Fibroblast of lung (primary cell): ENCODE measurements around the gene ZCCHC14. TPM values are rescaled to one million over a fixed set of nuclear protein-coding genes. Genes with fewer than 3 reads are reported as not detected.
"Not testable (repeated sequence)": the region's sequence is repeated elsewhere in the genome, so short reads cannot be mapped to it uniquely, and the experiment has no call there.

Experiments
- DNase-seq, 2 donors: peaks; one replicate each; pipeline versions ENCODE4 v3.0.0 to v3.0.0-alpha.2; 2010; ENCODE audit warnings: low read depth in 2 of 2
- H2AFZ ChIP-seq: 2 replicates; pipeline ENCODE4 v1.5.1; 2012; ENCODE audit warnings: low read length, control low read depth, inconsistent platforms
- H3K27ac ChIP-seq: 2 replicates; pipeline ENCODE4 v1.5.1; 2011; ENCODE audit warnings: low read length, control low read depth; ENCODE audit not compliant: insufficient read depth
- H3K27me3 ChIP-seq: 2 replicates; pipeline ENCODE4 v1.5.1; 2011; ENCODE audit warnings: mild to moderate bottlenecking, low read length; ENCODE audit not compliant: control insufficient read depth, insufficient read depth
- H3K36me3 ChIP-seq: 2 replicates; pipeline ENCODE4 v1.5.1; 2011; ENCODE audit warnings: low read length; ENCODE audit not compliant: control insufficient read depth, insufficient read depth
- H3K4me1 ChIP-seq: 2 replicates; pipeline ENCODE4 v1.5.1; 2011; ENCODE audit warnings: low read length; ENCODE audit not compliant: control insufficient read depth, insufficient read depth; ENCODE audit errors: extremely low read depth
- H3K4me2 ChIP-seq: 2 replicates; pipeline ENCODE4 v1.5.1; 2011; ENCODE audit warnings: low read length, control low read depth; ENCODE audit not compliant: insufficient read depth; ENCODE audit errors: extremely low read depth
- H3K4me3 ChIP-seq, 4 experiments: fragments of 200-600 bp in 1 of 4; sonication (generic) in 1 of 4; replicated peaks in 1 of 4; 2 replicates each; pipeline ENCODE4 v1.5.1; 2011 to 2016; ENCODE audit warnings: low read length in 4 of 4, low read depth in 3 of 4, mild to moderate bottlenecking in 3 of 4, control low read depth in 2 of 4, inconsistent platforms in 1 of 4, mixed read lengths in 1 of 4; ENCODE audit not compliant: insufficient read depth in 1 of 4; ENCODE audit errors: control extremely low read depth in 1 of 4
- H3K79me2 ChIP-seq: 2 replicates; pipeline ENCODE4 v1.5.1; 2012; ENCODE audit warnings: mild to moderate bottlenecking, low read length, inconsistent platforms; ENCODE audit not compliant: control insufficient read depth, insufficient read depth
- H3K9ac ChIP-seq: 2 replicates; pipeline ENCODE4 v1.5.1; 2011; ENCODE audit warnings: mild to moderate bottlenecking, low read length, control low read depth; ENCODE audit not compliant: insufficient read depth
- H3K9me3 ChIP-seq: 2 replicates; pipeline ENCODE4 v1.5.1; 2012; ENCODE audit warnings: low read depth, low read length; ENCODE audit not compliant: control insufficient read depth, insufficient read depth
- H4K20me1 ChIP-seq: 2 replicates; pipeline ENCODE4 v1.5.1; 2011; ENCODE audit warnings: low read length; ENCODE audit not compliant: control insufficient read depth, insufficient read depth; ENCODE audit errors: extremely low read depth
- EZH2 ChIP-seq: IDR thresholded peaks from 2 replicates; pipeline ENCODE4 v1.5.1; 2012; ENCODE audit warnings: low read length, control low read depth, mild to moderate bottlenecking; ENCODE audit errors: missing control alignments
- polyA plus RNA-seq, 2 donors: library from polyadenylated mRNA; depleted of rRNA in 1 of 2; stranded (reverse) in 1 of 2; unstranded in 1 of 2; fragments of >200 nt; gene quantifications; 2 replicates each; pipeline ENCODE4 v1.2.1, GENCODE V29; 2011 to 2012; ENCODE audit warnings: missing spikeins in 1 of 2
- total RNA-seq: library from RNA; depleted of rRNA; stranded (reverse); fragments of >200 nt; gene quantifications from 2 replicates; pipeline ENCODE4 v1.2.1, GENCODE V29; 2014
- TF ChIP-seq, protein P1 (sequence below), 2 donors: IDR thresholded peaks in 1 of 2; conservative IDR thresholded peaks in 1 of 2; 1 replicate in 1 of 2; 2 replicates in 1 of 2; pipeline ENCODE4 v1.5.1; 2011 to 2012; ENCODE audit warnings: low read length in 2 of 2, control low read depth in 1 of 2, inconsistent platforms in 1 of 2, low read depth in 1 of 2, mild to moderate bottlenecking in 1 of 2

Gene ZCCHC14
- total and polyA plus RNA-seq, 2 donors (not counting 1 experiment from before 2014, with no cell fraction given): 6.4 to 16.3 TPM

DNA sequence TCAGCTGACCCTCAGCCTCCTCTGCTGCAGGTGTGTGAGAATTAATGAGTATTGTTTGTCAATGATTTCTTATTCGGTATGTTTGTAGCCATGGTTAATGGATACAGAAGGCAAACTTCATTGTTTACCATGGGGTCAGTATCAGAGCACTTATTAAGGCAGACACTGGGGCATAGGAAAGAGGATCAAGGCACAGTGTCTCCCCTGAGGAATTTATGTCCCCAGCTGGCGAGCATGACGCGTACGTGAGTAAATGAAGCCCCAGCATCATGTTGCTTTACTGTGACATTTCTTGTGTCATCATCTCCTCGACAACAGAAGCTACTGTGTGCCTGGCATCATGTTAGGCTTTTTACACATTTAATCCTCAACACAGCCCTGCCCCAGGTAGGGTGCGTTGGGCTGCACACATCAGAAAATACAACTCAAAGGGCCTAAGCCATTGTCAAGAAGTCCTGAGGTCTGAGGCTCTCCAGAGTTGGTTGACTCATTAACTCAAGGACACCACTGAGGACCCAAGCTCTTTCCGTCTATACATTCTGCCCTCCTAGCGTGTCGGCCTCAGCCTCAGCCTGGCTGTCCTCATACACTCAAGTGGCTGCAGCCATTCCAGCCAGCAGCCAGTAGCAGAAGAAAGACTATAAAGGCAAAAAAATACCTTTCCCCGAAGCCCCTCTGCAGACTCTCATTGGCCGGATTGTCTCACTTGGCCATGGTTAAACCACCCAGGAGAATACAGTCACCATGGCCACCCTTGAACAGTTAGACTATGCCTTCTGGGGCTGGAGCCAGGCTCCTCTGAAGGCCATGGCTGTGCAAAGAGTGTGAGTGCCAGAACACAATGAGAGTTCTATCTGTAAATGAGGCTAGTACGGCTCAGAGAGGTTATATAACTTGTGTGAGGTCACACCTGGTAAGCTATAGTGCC is 13.9 kb upstream of the ZCCHC14 start:
- Histone ChIP-seq H3K9ac (no peak overlapping the region), H3K79me2 (no peaks in the 10 kb centered on the region), H3K4me3 (no peak overlapping the region), H2AFZ (no peak overlapping the region), H3K9me3 (no peaks in the 10 kb centered on the region), H4K20me1 (no peaks in the 10 kb centered on the region), H3K4me2 (no peak overlapping the region), H3K36me3 (no peaks in the 10 kb centered on the region), H3K4me1 (no peaks in the 10 kb centered on the region), H3K27me3 (peaks cover 25% of the 10 kb centered on the region), H3K27ac (no peak overlapping the region)
- DNase-seq: no peak
- TF ChIP-seq EZH2: no peak
- TF ChIP-seq, protein P1, sequence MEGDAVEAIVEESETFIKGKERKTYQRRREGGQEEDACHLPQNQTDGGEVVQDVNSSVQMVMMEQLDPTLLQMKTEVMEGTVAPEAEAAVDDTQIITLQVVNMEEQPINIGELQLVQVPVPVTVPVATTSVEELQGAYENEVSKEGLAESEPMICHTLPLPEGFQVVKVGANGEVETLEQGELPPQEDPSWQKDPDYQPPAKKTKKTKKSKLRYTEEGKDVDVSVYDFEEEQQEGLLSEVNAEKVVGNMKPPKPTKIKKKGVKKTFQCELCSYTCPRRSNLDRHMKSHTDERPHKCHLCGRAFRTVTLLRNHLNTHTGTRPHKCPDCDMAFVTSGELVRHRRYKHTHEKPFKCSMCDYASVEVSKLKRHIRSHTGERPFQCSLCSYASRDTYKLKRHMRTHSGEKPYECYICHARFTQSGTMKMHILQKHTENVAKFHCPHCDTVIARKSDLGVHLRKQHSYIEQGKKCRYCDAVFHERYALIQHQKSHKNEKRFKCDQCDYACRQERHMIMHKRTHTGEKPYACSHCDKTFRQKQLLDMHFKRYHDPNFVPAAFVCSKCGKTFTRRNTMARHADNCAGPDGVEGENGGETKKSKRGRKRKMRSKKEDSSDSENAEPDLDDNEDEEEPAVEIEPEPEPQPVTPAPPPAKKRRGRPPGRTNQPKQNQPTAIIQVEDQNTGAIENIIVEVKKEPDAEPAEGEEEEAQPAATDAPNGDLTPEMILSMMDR (conservative IDR thresholded peaks at IDR 0.05 in 1 of 2, IDR thresholded peaks at IDR 0.05 in 1 of 2; ENCODE audit: low read depth in 1 of 2, low read length in 2 of 2): no peak

DNA sequence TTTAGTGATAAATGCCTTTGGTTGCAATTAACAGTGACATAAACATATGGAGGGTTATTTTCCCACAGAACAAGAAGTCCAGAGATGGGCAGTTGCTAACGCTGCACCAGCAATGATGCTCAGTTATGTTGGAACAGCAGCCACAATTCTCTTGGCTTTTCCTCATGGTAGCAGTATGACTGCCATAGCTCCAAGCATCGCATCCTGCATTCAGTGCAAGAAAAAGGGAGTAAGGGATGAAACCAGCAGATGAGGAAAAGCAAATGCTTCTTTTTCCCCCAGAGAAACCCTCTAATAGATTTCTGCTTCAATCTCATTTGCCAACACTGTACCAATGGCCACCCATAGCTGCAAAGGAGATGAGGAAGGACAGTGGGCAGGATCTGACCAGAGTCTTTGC is 13.0 kb upstream of the ZCCHC14 start:
- no peak for DNase-seq

DNA sequence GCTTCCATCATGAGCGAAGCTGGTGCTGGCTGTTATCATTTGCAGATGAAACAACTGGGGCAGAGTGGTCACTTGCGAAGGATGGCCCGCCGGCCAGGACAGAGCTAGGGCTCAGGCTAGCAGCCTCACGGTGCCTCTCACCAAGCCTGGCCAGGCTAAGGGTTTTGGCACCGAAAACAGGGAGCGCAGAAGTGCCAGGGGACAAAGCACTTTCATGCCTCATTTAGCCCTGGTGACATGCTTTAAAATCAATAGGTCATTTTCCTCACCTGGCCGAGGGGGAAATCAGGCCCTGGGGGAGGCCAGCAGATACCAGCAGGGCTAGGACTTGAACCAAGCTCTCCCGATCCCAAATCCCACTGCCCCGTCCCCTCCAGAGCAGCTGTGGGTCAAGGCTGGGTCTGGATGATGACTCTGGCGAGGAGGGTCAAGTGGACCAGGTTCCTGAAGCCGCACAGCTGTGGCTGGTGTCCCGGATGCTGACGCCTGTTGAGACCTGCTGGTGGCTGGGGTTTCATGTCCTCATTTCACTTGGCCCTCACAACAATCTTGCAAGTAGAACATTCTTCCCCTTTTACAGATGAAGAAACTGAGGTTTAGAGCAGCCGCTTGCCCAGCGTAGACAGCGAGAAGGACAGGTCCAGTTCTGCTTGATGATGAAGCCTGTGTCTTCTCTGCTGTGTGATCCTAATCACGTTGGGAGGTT is 10.6 kb upstream of the ZCCHC14 start:
- H3K9ac ChIP-seq, DNase-seq, H3K4me2 ChIP-seq, H4K20me1 ChIP-seq, H3K4me3 ChIP-seq, H3K9me3 ChIP-seq, H3K27ac ChIP-seq, H3K79me2 ChIP-seq, H2AFZ ChIP-seq, H3K4me1 ChIP-seq, H3K36me3 ChIP-seq: not testable (repeated sequence)
- H3K27me3 ChIP-seq: peaks cover 25% of the 10 kb centered on the region

More for the DNA sequence above, 13.0 kb upstream of the ZCCHC14 start:
- TF ChIP-seq, protein P1 (conservative IDR thresholded peaks at IDR 0.05 in 1 of 2, IDR thresholded peaks at IDR 0.05 in 1 of 2; ENCODE audit: low read depth in 1 of 2, low read length in 2 of 2): no peak
- no peak for TF ChIP-seq EZH2
- no peak overlapping the region for H2AFZ ChIP-seq
- no peaks in the 10 kb centered on the region for H4K20me1 ChIP-seq
- H3K79me2 ChIP-seq: no peaks in the 10 kb centered on the region
- no peak overlapping the region for H3K4me2 ChIP-seq
- H3K27ac ChIP-seq: no peak overlapping the region
- H3K4me1 ChIP-seq: no peaks in the 10 kb centered on the region
- H3K4me3 ChIP-seq: no peak overlapping the region
- H3K27me3 ChIP-seq: peaks cover 25% of the 10 kb centered on the region
- no peaks in the 10 kb centered on the region for H3K9me3 ChIP-seq
- no peak overlapping the region for H3K9ac ChIP-seq
- H3K36me3 ChIP-seq: no peaks in the 10 kb centered on the region
